Nephron (organoid): ENCODE measurements around the gene ZBED4.

Experiments
- H3K27ac Mint-ChIP-seq, 3 experiments: 2 replicates each; pipeline ENCODE4 v1.8.0; 2020; ENCODE audit warnings: mixed read lengths in 3 of 3, mild to moderate bottlenecking in 2 of 3, moderate library complexity in 1 of 3
- H3K27me3 Mint-ChIP-seq: 2 replicates; pipeline ENCODE4 v1.8.0; 2021; ENCODE audit warnings: low read depth, mild to moderate bottlenecking, moderate library complexity, mixed read lengths
- H3K36me3 Mint-ChIP-seq: 2 replicates; pipeline ENCODE4 v1.8.0; 2020; ENCODE audit warnings: low read depth, mixed read lengths
- H3K4me1 Mint-ChIP-seq: 2 replicates; pipeline ENCODE4 v1.8.0; 2020; ENCODE audit warnings: mixed read lengths
- H3K4me3 Mint-ChIP-seq, 3 experiments: 2 replicates each; pipeline ENCODE4 v1.8.0; 2020; ENCODE audit warnings: mild to moderate bottlenecking in 3 of 3, mixed read lengths in 3 of 3, moderate library complexity in 2 of 3
- H3K9me3 Mint-ChIP-seq: 2 replicates; pipeline ENCODE4 v1.8.0; 2020; ENCODE audit warnings: mixed read lengths
- TF ChIP-seq, protein P1 (sequence below), 3 experiments: fragments of 200-600 bp; sonication (generic); IDR thresholded peaks; one replicate each; pipeline ENCODE4 v1.5.0; 2021; ENCODE audit warnings: antibody characterized with exemption in 3 of 3; ENCODE audit not compliant: unreplicated experiment in 3 of 3

The ZBED4 gene

DNA sequence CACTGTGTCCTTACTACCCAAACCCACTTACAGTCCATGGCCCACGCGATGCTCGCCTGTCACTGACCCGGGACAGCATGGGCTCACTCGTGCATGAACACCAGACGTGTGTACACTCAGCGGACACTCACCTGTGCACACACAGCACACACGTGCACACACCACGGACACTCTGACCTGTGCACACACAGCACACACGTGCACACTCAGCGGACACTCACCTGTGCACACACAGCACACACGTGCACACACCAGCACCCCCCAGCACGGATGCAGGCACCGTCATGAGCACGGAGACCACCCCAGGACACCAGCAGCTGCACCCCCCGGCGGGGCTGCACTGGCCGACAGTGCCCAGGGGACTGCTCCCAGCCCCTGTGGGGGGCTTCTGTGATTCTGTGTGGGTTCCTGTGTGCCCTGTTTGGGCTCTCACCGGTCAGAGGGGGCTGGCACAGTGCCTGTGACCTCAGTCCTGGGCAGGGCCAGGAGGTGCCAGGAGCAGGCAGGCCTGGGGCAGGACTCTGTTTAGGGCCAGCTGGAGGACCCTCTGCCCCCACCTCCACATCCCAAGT lies 85.0 kb downstream of the ZBED4 start:
- Mint-ChIP-seq H3K27ac (no peak overlapping the region), H3K9me3 (no peaks in the 10 kb centered on the region), H3K4me1 (peaks cover 4% of the 10 kb centered on the region), H3K27me3 (peaks cover 4% of the 10 kb centered on the region), H3K4me3 (no peak overlapping the region), H3K36me3 (no peaks in the 10 kb centered on the region)
- TF ChIP-seq, protein P1, sequence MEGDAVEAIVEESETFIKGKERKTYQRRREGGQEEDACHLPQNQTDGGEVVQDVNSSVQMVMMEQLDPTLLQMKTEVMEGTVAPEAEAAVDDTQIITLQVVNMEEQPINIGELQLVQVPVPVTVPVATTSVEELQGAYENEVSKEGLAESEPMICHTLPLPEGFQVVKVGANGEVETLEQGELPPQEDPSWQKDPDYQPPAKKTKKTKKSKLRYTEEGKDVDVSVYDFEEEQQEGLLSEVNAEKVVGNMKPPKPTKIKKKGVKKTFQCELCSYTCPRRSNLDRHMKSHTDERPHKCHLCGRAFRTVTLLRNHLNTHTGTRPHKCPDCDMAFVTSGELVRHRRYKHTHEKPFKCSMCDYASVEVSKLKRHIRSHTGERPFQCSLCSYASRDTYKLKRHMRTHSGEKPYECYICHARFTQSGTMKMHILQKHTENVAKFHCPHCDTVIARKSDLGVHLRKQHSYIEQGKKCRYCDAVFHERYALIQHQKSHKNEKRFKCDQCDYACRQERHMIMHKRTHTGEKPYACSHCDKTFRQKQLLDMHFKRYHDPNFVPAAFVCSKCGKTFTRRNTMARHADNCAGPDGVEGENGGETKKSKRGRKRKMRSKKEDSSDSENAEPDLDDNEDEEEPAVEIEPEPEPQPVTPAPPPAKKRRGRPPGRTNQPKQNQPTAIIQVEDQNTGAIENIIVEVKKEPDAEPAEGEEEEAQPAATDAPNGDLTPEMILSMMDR (IDR thresholded peaks at IDR 0.05; ENCODE audit: unreplicated experiment in 3 of 3): no peak
